8988T (cell line): ENCODE measurements around the gene RXRA.

Source experiments
- DNase-seq: peaks from one replicate; pipeline ENCODE4 v3.0.0; 2011

Gene RXRA

DNA sequence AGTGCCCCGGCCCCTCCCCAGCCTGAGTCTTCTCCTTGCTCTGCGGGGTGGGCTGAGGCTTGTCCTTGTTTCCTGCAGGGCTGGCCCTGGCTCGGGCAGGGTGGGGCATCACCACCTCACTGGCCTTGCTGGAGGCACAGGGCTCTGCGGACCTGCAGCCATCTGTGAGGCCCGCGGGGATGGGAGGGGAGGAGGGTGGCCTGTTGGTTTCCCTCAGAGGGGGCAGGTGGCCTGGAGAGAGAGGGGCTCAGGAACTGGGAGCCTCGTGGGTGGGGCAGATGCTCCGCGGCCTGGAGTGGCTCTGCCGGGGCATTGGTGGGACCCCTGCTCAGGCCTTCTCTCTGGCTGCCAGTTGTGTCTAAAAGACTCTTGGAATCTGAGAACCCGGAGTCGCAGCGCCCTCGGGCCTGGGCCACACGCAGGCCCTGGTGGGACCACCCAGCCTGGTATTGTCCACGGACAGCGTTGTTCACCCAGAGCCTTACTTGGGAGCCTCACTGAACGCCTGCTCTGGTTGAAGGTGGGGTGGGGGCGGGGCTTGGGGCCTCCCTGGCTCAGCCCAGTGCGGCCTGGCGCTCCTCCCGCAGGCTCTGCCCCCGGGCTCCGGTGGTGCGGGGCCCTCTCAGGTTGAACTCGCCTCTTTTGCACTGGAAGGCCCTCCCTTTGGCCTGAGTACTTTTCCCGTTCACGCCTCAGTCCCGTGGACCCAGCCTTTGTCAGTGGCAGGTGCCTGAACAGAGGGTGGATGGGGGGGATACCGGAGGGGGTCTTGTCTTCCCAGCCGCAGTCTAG lies 111.3 kb downstream of the RXRA start:
- DNase-seq: no peak

GRCh38 chr9:134438195-134438788 lies 112.0 kb downstream of the RXRA start:
- no peak for DNase-seq

DNA sequence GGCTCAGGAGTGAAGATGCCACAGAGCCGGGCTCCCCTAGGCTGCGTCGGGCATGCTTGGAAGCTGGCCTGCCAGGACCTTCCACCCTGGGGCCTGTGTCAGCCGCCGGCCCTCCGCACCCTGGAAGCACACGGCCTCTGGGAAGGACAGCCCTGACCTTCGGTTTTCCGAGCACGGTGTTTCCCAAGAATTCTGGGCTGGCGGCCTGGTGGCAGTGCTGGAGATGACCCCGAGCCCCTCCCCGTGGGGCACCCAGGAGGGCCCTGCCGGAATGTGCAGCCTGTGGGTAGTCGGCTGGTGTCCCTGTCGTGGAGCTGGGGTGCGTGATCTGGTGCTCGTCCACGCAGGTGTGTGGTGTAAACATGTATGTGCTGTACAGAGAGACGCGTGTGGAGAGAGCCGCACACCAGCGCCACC lies 113.1 kb downstream of the RXRA start:
- no peak for DNase-seq

DNA sequence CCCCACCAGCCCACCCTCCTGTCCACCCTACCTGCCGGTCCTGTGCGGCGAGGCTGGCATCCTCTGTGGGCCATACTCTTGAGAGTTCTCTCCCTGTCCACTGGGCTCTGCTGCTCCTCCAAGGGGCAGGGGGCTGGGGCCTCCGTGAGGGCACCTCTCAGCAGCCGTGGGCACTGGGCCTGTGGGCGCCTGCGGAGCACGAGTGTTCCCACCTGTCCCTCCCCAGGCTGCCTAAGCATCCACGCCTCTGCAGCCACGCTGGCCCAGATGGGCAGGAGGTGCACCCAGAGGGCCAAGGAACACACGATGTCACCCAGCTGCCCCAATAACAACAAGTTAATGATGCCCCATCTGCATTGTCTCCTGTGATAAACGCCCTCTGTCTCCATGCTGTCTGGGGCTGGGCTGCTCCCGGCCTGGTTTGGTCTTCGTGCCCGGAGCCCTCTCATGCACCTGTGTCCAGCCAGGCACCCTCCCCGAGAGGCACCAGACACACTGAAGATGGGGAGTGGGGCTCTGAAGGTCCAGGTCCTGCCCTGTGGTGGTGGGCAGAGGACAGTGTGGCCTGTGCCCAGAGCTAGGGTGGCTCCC lies 114.5 kb downstream of the RXRA start:
- no peak for DNase-seq

- no peak for DNase-seq
Measured at GRCh38 chr9:134441227-134442084, 115.2 kb downstream of the RXRA start.

GRCh38 chr9:134442085-134442474 lies 115.8 kb downstream of the RXRA start:
- DNase-seq: no peak

DNA sequence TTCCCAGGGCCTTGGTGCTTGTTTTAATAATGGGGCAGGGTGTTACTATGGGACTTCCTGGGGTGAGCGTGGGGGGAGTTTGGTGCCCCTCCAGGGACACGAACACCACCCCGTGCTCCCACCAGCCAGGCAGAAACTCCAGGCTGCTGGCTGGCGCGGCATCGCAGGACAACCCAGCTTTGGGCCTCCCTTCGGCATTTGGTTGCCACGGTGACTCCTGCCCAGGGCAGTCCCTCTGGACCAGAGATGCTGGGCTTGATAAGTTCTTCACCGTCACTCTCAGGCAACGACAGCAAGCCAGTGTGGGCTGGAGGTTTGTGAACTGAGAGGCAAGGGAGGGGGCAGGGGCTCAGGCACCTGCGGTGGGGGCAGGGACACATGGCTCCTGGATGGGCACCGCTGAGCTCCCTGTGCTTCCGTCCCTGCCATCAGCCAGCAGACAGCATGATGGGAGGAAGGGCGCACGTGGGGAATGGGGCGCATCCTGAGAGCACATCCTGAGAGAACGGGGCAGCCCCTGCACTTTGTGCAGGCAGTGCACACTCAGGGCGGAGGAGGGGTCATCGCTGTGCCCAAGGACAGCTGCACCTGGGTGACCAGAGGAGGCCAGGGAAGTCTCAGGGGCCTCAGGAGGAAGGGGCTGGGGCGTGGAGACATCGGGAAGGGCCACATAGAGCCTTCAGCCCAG lies 116.4 kb downstream of the RXRA start:
- DNase-seq: no peak

DNA sequence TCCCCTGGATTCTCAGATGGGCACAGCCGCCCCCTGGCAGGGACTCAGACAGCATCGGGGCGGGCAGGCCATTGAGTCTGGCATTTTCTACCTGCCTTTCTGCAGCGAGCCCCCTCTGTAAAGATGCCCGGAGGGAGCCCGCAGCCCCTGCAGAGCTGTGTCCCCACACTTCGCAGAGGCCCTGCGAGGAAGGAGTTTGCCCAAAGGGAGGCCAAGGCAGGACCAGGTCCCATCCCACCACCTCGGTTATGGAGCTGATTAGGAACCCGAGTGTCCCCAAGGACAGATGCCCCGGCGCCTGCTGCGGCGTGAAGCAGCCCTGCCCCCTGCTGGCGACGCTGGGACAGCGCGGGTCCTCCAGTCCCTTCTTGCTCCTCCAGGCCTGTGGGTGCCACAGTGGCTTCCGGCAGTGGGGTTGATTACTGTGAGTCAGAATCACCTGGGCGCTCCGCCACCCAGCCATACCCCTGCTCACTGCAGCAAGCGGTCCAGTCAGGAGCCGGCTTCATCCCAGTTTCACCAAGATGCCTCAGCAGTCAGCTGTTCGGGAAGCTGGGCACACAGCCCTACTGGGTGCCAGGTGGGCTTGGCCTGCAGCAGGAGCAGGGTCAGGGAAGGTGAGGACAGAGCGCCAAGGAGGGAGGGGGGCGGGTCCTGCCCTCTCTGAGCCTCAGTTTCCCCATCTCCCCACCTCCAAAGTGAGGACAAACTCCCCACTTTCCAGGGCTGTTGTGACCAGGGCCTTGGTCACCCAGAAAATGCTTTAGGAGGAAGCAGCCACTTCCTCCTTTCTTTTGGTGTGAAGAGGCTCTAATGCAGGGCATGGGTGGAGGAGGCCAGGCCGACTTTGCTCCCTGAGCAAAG lies 117.2 kb downstream of the RXRA start:
- DNase-seq: peak; percentile 98

GRCh38 chr9:134444038-134444315 lies 117.7 kb downstream of the RXRA start:
- no peak for DNase-seq

GRCh38 chr9:134445000-134445399 lies 118.7 kb downstream of the RXRA start:
- DNase-seq: no peak

DNA sequence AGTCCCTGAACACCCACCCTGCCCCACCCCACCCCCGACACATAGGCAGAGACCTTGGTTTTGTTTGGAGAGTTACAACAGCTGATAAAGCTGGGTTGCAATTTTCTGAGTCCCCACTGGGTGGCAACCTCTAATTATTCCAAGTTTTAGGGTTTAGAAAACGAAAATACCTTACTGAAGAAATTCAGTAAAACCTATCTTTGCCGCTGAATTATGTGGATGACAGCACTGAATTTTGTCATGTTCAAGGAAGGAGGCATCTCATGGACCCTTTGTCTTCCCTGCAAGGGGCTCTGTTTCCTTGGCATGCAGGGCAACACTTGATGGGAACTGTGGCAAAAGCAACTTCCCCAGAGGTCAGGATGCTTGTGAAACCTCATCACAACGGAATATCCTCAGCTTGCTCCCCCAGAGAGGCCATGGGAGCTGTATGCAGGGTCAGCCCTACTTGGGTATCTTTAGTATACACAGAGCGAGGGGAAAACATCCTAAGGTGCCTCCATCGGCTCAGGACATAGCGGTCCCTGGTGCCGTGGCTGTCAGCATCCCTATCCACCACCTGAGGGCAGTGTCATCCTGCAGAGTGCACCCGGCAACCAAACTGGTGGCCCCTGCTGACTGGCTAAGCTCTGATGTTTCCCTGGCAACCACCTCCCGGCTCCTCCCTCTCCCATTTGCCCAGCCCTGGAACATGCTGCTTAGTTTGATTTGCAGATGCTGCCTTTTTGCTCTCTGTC lies 123.1 kb downstream of the RXRA start:
- peak; percentile 98 for DNase-seq

DNA sequence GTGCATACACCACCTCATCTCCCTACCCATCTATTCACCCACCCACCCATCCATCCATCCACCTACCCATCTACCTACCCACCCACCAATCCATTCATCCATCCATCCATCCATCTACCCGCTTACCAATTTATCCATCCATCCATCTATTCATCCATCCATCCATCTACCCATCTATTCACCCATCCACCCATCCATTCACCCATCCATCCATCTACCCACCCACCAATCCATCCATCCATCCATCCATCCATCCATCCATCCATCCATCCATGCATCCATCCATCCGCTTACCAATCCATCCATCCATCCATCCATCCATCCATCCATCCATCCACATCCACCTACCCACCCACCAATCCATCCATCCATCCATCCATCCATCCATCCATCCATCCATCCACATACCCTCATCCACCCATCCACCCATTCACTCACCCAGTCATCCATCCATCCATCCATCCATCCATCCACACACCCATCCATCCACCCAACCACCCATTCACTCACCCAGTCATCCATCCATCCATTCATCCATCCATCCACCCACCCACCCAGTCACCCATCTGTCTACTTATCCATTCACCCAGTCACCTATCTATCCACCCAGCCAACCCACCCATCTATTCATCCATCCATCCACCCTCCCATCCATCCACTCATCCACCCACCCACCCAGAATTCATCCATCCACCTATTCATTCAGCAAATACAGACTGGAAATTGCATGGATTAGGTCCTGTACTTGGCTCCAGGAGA lies 125.6 kb downstream of the RXRA start:
- DNase-seq: no peak

DNA sequence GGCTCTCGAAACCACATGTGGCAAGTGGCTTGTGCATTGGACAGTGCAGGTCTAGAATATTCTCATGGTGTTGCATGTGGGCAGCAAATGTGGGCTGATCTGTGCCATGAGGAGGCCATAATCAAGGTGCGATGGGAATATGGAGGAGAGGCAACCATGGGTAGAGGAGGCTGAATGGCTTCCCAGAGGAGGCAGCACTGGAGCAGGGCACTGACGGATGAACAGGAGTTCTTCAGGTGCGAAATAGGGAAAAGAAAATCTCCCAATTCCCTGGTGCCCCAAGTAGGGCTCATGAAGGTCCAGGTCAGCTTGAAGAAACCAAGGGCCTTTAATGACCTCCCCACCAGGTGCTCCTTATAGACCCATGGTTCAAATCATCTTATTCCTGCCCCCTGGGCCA lies 126.5 kb downstream of the RXRA start:
- DNase-seq: no peak

DNA sequence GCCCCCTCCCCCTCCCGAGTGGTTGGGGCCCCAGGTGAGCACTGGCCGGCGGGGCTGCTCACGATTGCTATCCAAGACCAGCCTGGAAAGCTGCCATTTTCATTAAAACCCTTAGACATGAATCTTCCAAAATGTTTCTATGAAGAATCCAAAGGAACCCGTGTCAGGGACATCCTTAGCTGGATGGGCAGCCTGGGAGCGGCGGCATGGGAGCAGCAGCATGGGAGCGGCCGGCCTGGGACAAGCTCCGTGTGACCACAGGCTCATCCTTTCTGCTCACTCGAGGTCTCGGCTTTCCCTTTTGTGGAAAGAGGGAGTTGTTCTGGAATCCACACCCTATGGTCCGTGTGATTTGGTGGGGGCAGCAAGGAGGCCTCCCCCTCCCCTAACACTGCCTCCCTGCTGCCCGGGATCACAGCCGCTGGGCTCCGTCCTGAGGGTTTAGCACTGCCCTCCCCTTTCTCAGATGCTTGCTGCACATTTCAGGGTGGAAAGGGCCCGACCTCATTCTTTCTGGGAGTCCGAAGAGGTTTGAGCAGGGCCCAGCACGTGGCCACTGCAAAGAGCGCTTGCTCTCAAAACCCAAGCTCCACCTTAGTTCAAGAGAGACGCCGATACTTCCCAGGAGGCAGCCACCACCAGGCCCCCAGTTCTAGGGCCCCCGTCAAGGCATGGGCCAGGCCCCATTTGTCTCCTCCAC lies 127.7 kb downstream of the RXRA start:
- DNase-seq: no peak

DNA sequence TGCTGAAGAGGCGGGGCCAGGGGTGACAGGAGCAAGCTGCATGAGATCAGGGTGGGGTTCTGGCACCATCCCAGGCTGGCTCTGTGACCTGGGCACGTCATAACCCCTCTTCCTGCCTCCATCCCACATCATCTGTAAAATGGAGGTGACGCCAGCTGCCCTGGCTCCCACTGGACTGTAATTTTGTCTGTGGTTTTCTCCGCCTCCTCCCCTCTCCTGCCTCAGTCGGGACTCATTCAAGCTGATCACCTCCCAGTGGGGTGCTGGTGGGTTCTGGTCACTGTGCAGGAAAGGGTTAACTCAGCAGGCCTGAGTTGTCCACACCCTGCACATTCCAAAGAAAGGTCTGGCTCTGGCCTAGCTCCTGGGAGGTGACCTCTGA lies 128.2 kb downstream of the RXRA start:
- no peak for DNase-seq

- no peak for DNase-seq
Measured at GRCh38 chr9:134455021-134455471, 128.8 kb downstream of the RXRA start.

DNA sequence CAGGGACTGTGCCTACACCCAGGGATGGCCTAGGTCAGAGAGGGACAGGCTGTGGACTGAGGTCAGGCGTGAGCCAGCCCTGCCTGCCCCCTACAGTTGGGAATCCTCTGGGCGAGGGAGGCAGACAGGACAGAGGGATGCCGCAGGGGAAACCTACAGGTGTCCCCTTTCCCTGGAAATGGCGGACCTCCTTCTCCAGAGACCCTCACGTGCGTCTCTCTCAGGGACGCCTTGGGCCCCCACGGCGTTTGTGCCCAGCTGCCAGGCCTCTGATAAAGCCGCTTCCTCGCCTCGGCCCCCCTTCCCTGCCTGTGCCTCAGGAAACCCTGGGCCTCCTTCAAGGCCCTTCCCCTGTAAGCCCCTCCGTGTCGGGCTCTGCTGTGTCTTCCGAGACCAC lies 129.3 kb downstream of the RXRA start:
- DNase-seq: no peak

- peak; percentile 72 for DNase-seq
Measured at GRCh38 chr9:134455934-134456755, 129.9 kb downstream of the RXRA start.

GRCh38 chr9:134456756-134457305 lies 130.6 kb downstream of the RXRA start:
- DNase-seq: no peak
